Stomach (tissue), 9 donors: Measurements from ENCODE around the gene SKA2. TPM values are rescaled to one million over a fixed set of nuclear protein-coding genes. Genes with fewer than 3 reads are reported as not detected.

Experiments used
- DNase-seq, 2 donors: peaks; one replicate each; pipeline versions ENCODE4 v3.0.0 to v3.0.0-alpha.2; 2013 to 2019
- H3K27ac ChIP-seq, 5 donors: fragments of 200-600 bp in 4 of 5; sonication (generic) in 4 of 5; one replicate each; pipeline ENCODE4 v1.5.1; 2013 to 2019; ENCODE audit warnings: mild to moderate bottlenecking in 1 of 5, moderate library complexity in 1 of 5
- H3K27me3 ChIP-seq, 3 donors: fragments of 200-600 bp; sonication (generic); one replicate each; pipeline ENCODE4 v1.5.1; 2017 to 2019; ENCODE audit warnings: mixed run types in 1 of 3
- H3K36me3 ChIP-seq, 4 donors: fragments of 200-600 bp; sonication (generic); 1 replicate in 3 of 4; 2 replicates in 1 of 4; pipeline ENCODE4 v1.5.1; 2016 to 2019
- H3K4me1 ChIP-seq, 4 donors: fragments of 200-600 bp; sonication (generic); one replicate each; pipeline ENCODE4 v1.5.1; 2016 to 2019
- H3K4me3 ChIP-seq, 4 donors: fragments of 200-600 bp; sonication (generic) in 3 of 4; one replicate each; pipeline ENCODE4 v1.5.1; 2016 to 2019; ENCODE audit warnings: mild to moderate bottlenecking in 1 of 4
- H3K9me3 ChIP-seq, 4 donors: fragments of 200-600 bp; sonication (generic); one replicate each; pipeline ENCODE4 v1.5.1; 2016 to 2019
- EP300 ChIP-seq: sonication (generic); formaldehyde crosslinking; IDR thresholded peaks from one replicate; pipeline ENCODE4 v1.6.1; 2017; ENCODE audit warnings: antibody characterized with exemption
- POLR2A ChIP-seq, 4 donors: fragments of 450-650 bp; IDR thresholded peaks; one replicate each; pipeline ENCODE4 v1.6.1; 2016; ENCODE audit warnings: antibody characterized with exemption in 4 of 4, control low read depth in 2 of 4, mild to moderate bottlenecking in 1 of 4, moderate library complexity in 1 of 4
- POLR2AphosphoS5 ChIP-seq, 3 donors: sonication (generic); formaldehyde crosslinking; IDR thresholded peaks; one replicate each; pipeline ENCODE4 v1.6.1; 2016; ENCODE audit warnings: antibody characterized with exemption in 3 of 3
- WGBS, 5 donors: extraction: QIAGEN DNeasy Blood & Tissue Kit in 3 of 5; methylation state at CpG; one replicate each; pipeline versions ENCODE4 v1.1.5 to v1.1.7; 2013 to 2018; 5-methylcytosine and 5-hydroxymethylcytosine counted together
- intact Hi-C: fragments of 100-400 bp; cut with DNase I; formaldehyde crosslinking; loops from one replicate; pipeline ENCODE4 v1.15.1; 2023; ENCODE audit warnings: low total_unique reads
- polyA plus RNA-seq, 3 donors: library from polyadenylated mRNA; stranded (reverse); fragments of 200-250 nt; gene quantifications; one replicate each; pipeline ENCODE4 v1.2.3, GENCODE V29; 2013
- total RNA-seq, 5 donors: library from RNA; depleted of rRNA; stranded (reverse); fragments of >200 nt; gene quantifications; one replicate each; pipeline versions ENCODE4 v1.1.0 to v1.2.3, GENCODE V29; 2014 to 2016
- TF ChIP-seq, protein P1 (sequence below), 7 experiments: fragments of 450-650 bp in 4 of 7; fragments of 200-600 bp in 3 of 7; sonication (generic) in 3 of 7; IDR thresholded peaks; one replicate each; pipeline ENCODE4 v1.5.1; 2016 to 2019; ENCODE audit warnings: antibody characterized with exemption in 7 of 7, control low read depth in 2 of 7, mild to moderate bottlenecking in 1 of 7
- donor health status: healthy with polysubstance abuse.
- donor health status: Bipolar disorder and iron deficiency.
- donor health status: healthy.

SKA2 gene
- total and polyA plus RNA-seq, 8 donors = 7.6 to 72.1 (median 34.5) TPM; not detected in 1

- H3K4me1 ChIP-seq = no peaks in the 10 kb centered on the region
- WGBS, 5 donors = 93 to 97% (median 97%) methylated on average over 4 of the region's 4 CpGs
- intact Hi-C loops = no loop called here
Measured at GRCh38 chr17:59084154-59084553, 70.8 kb downstream of the SKA2 start.

DNA sequence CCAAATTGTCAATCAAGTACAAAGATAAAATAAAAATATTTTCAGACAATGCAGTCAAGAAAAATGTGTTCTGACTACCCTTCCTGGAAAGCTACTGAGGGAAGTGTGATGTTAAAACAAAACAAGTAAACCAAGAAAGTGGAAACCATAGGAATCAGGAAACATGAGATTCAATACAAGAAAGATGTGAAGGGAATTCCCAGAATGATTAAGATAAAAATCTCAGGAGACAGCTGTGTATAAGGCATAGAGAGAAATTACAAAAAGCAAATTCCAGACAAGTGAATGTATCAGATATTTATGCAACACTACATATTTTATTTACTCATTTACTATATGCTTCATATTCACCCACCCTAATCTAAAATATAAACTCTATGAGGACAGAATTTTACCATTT lies 80.5 kb downstream of the SKA2 start:
- Histone ChIP-seq H3K27ac (no peak overlapping the region), H3K36me3 (peaks cover 18 to 90% (median 85%) of the 10 kb centered on the region in 4 donors), H3K4me3 (no peak overlapping the region), H3K9me3 (no peaks in the 10 kb centered on the region), H3K4me1 (no peaks in the 10 kb centered on the region), H3K27me3 (no peaks in the 10 kb centered on the region)
- DNase-seq = no peak
- intact Hi-C loops = no loop called here
- TF ChIP-seq, protein P1, sequence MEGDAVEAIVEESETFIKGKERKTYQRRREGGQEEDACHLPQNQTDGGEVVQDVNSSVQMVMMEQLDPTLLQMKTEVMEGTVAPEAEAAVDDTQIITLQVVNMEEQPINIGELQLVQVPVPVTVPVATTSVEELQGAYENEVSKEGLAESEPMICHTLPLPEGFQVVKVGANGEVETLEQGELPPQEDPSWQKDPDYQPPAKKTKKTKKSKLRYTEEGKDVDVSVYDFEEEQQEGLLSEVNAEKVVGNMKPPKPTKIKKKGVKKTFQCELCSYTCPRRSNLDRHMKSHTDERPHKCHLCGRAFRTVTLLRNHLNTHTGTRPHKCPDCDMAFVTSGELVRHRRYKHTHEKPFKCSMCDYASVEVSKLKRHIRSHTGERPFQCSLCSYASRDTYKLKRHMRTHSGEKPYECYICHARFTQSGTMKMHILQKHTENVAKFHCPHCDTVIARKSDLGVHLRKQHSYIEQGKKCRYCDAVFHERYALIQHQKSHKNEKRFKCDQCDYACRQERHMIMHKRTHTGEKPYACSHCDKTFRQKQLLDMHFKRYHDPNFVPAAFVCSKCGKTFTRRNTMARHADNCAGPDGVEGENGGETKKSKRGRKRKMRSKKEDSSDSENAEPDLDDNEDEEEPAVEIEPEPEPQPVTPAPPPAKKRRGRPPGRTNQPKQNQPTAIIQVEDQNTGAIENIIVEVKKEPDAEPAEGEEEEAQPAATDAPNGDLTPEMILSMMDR (IDR thresholded peaks at IDR 0.05) = no peak
- TF ChIP-seq POLR2AphosphoS5 (IDR thresholded peaks at IDR 0.05) (no peak), EP300 (no peak), POLR2A (IDR thresholded peaks at IDR 0.05) (no peak)

More at GRCh38 chr17:59084154-59084553, 70.8 kb downstream of the SKA2 start:
- H3K27ac ChIP-seq = no peak overlapping the region
- no peak for DNase-seq
- no peaks in the 10 kb centered on the region for H3K9me3 ChIP-seq
- no peak for TF ChIP-seq POLR2AphosphoS5 (IDR thresholded peaks at IDR 0.05)
- no peak for TF ChIP-seq POLR2A (IDR thresholded peaks at IDR 0.05)
- TF ChIP-seq, protein P1 (IDR thresholded peaks at IDR 0.05) = no peak
- no peak for TF ChIP-seq EP300
- peaks cover 24 to 74% (median 66%) of the 10 kb centered on the region in 4 donors for H3K36me3 ChIP-seq
- H3K4me3 ChIP-seq = no peak overlapping the region
- no peaks in the 10 kb centered on the region for H3K27me3 ChIP-seq

DNA sequence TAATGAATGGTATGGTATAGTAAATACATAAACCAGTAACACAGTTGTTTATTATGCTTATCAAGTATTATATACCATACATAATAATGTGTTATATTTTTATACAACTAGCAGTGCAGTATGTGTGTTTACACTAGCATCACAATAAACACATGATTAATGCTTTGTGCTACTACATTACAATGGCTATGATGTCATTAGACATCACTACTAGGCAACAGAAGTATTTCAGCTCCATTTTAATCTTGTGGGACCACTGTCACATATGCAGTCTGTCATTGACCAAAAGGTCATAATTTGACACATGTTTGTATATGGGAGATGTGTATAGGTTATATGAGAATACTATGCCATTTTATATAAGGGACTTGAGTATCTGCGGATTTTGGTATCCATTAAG lies 81.0 kb downstream of the SKA2 start:
- no peak for TF ChIP-seq POLR2A (IDR thresholded peaks at IDR 0.05)
- TF ChIP-seq, protein P1 (IDR thresholded peaks at IDR 0.05) = no peak
- TF ChIP-seq POLR2AphosphoS5 (IDR thresholded peaks at IDR 0.05) = no peak
- TF ChIP-seq EP300 = no peak
- Histone ChIP-seq H3K36me3 (peaks cover 18 to 90% (median 85%) of the 10 kb centered on the region in 4 donors), H3K4me3 (no peak overlapping the region), H3K27ac (no peak overlapping the region), H3K9me3 (no peaks in the 10 kb centered on the region), H3K27me3 (no peaks in the 10 kb centered on the region), H3K4me1 (no peaks in the 10 kb centered on the region)
- no peak for DNase-seq
- intact Hi-C loops = no loop called here
- WGBS, 5 donors = 92 to 100% (median 94%) methylated on average over 1 of the region's 1 CpG

- Histone ChIP-seq H3K4me3 (no peak overlapping the region), H3K36me3 (peaks cover 15 to 71% (median 65%) of the 10 kb centered on the region in 4 donors), H3K9me3 (no peaks in the 10 kb centered on the region), H3K27me3 (no peaks in the 10 kb centered on the region), H3K27ac (no peak overlapping the region), H3K4me1 (no peaks in the 10 kb centered on the region)
- 100% methylated on average over 1 of the region's 1 CpG for WGBS, 5 donors
- TF ChIP-seq POLR2A (IDR thresholded peaks at IDR 0.05) (no peak), POLR2AphosphoS5 (IDR thresholded peaks at IDR 0.05) (no peak), EP300 (no peak)
- TF ChIP-seq, protein P1 (IDR thresholded peaks at IDR 0.05) = no peak
- DNase-seq = no peak
- intact Hi-C loops = no loop called here
Measured at GRCh38 chr17:59069856-59070255, 85.1 kb downstream of the SKA2 start.
